Colonic mucosa (tissue), 4 donors: ENCODE data around the gene TCF7L2. TPM values are rescaled to one million over a fixed set of nuclear protein-coding genes. Genes with fewer than 3 reads are reported as not detected.
"Not testable (repeated sequence)": the region's sequence is repeated elsewhere in the genome, so short reads cannot be mapped to it uniquely, and the experiment has no call there.

ENCODE experiments used
- DNase-seq: peaks from one replicate; pipeline ENCODE4 v3.0.0-alpha.2; 2020
- H3K27ac ChIP-seq: fragments of 200-600 bp; one replicate; pipeline ENCODE4 v1.8.0; 2021
- H3K27me3 ChIP-seq: fragments of 200-600 bp; one replicate; pipeline ENCODE4 v1.8.0; 2021
- H3K36me3 ChIP-seq: fragments of 200-600 bp; one replicate; pipeline ENCODE4 v1.8.0; 2021
- H3K4me1 ChIP-seq: fragments of 200-600 bp; one replicate; pipeline ENCODE4 v1.8.0; 2021; ENCODE audit warnings: mild to moderate bottlenecking
- H3K4me3 ChIP-seq: fragments of 200-600 bp; one replicate; pipeline ENCODE4 v1.8.0; 2021
- H3K9ac ChIP-seq, 2 donors: one replicate each; pipeline ENCODE4 v1.7.0; 2013; ENCODE audit warnings: control low read depth in 2 of 2, low read depth in 2 of 2, low read length in 2 of 2
- H3K9me3 ChIP-seq: fragments of 200-600 bp; one replicate; pipeline ENCODE4 v1.8.0; 2021
- CTCF ChIP-seq: fragments of 200-600 bp; IDR thresholded peaks from one replicate; pipeline ENCODE4 v1.8.0; 2022; ENCODE audit warnings: antibody characterized with exemption, mild to moderate bottlenecking
- intact Hi-C: fragments of 100-400 bp; cut with DNase I; formaldehyde crosslinking; loops from one replicate; pipeline ENCODE4 v1.14.1; 2022
- total RNA-seq, 2 donors: library from RNA; stranded (reverse); fragmentation: NEBNext Ultra II Directional in 1 of 2; extraction: Animal tissue kit (Norgen Biotek cat#: 25700) in 1 of 2; gene quantifications; one replicate each; pipeline ENCODE4 v1.2.1, GENCODE V29; 2021
- donor health status: healthy.
- donor health status: DM: no; HTN: no; CAD: no.
- donor health status: DM: no; HTN: no; CAD: no.

TCF7L2 gene
- total RNA-seq, 2 donors from 2014 or later: 65.1 to 98.9 TPM

- Histone ChIP-seq H3K9me3 (no peaks in the 10 kb centered on the region), H3K36me3 (no peaks in the 10 kb centered on the region), H3K4me3 (no peak overlapping the region), H3K9ac (no peak overlapping the region), H3K27me3 (no peaks in the 10 kb centered on the region), H3K27ac (no peak overlapping the region), H3K4me1 (peaks cover 9% of the 10 kb centered on the region)
- DNase-seq: no peak
- intact Hi-C loops: no loop called here
- TF ChIP-seq CTCF: no peak
These were observed 111.5 kb downstream of the TCF7L2 start for GRCh38 chr10:113061557-113061956.

- Histone ChIP-seq H3K36me3 (no peaks in the 10 kb centered on the region), H3K27me3 (no peaks in the 10 kb centered on the region), H3K9ac (no peak overlapping the region), H3K4me1 (peaks cover 3% of the 10 kb centered on the region), H3K4me3 (no peak overlapping the region), H3K9me3 (no peaks in the 10 kb centered on the region), H3K27ac (no peak overlapping the region)
- TF ChIP-seq CTCF: no peak
- no peak for DNase-seq
- intact Hi-C loops: no loop called here
These were observed 113.3 kb downstream of the TCF7L2 start for GRCh38 chr10:113063043-113063967.

GRCh38 chr10:113064039-113064438 is 114.0 kb downstream of the TCF7L2 start:
- no peak overlapping the region for H3K9ac ChIP-seq
- no peaks in the 10 kb centered on the region for H3K4me1 ChIP-seq
- TF ChIP-seq CTCF: no peak
- intact Hi-C loops: no loop called here
- H3K9me3 ChIP-seq: no peaks in the 10 kb centered on the region
- no peaks in the 10 kb centered on the region for H3K36me3 ChIP-seq
- H3K27me3 ChIP-seq: no peaks in the 10 kb centered on the region
- H3K27ac ChIP-seq: no peak overlapping the region
- DNase-seq: no peak
- no peak overlapping the region for H3K4me3 ChIP-seq

GRCh38 chr10:113066120-113066519 is 116.1 kb downstream of the TCF7L2 start:
- H3K27me3 ChIP-seq, H3K36me3 ChIP-seq, intact Hi-C loops, DNase-seq, H3K4me1 ChIP-seq, H3K4me3 ChIP-seq, H3K27ac ChIP-seq, H3K9me3 ChIP-seq, H3K9ac ChIP-seq: not testable (repeated sequence)

GRCh38 chr10:113066561-113067312 is 116.7 kb downstream of the TCF7L2 start:
- Histone ChIP-seq H3K27me3 (no peaks in the 10 kb centered on the region), H3K27ac (no peak overlapping the region), H3K4me3 (no peak overlapping the region), H3K9ac (no peak overlapping the region), H3K9me3 (no peaks in the 10 kb centered on the region), H3K36me3 (no peaks in the 10 kb centered on the region), H3K4me1 (no peaks in the 10 kb centered on the region)
- intact Hi-C loops: no loop called here
- no peak for DNase-seq
- no peak for TF ChIP-seq CTCF
